C4-2B (cell line): ENCODE data around the gene ZSCAN12.

Source experiments
- ZFX ChIP-seq: fragments of 450-650 bp; IDR thresholded peaks from 2 replicates; pipeline ENCODE4 v1.6.1; 2017
- TF ChIP-seq, protein P1 (sequence below): fragments of 450-650 bp; conservative IDR thresholded peaks from 2 replicates; pipeline ENCODE4 v1.5.1; 2017; ENCODE audit warnings: mild to moderate bottlenecking

DNA sequence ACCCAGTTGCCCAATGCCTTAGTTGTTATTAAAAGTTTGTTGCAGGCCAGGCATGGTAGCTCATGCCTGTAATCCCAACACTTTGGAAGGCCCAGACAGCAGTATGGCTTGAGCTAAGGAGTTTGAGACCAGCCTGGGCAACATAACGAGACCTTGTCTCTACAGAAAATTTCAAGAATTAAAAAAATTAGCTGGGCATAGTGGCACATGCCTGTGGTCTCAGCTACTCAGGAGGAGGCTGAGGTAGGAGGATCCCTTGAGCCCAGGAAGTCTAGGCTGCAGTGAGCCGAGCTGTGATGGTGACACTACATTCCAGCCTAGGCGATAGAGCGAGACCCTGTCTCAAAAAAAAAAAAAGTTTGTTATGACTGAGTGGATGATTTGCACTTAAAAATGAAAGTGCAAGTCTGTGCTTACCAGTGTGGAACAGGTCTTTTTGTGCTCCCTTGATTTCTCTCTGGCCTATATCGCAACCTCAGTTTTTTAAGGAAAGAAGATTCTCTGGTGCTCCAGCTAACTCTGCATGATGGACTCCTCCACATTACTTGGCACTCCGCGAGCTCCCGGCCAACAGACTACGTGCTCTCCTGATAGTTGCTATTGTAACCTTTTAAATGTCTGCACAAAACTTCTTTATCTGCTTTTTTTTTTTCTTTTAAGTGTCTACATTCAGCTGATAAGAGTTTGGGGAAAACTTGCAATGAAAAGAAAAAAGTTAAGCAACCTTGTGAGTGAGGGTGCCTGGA is 27.7 kb downstream of the ZSCAN12 start:
- TF ChIP-seq, protein P1, sequence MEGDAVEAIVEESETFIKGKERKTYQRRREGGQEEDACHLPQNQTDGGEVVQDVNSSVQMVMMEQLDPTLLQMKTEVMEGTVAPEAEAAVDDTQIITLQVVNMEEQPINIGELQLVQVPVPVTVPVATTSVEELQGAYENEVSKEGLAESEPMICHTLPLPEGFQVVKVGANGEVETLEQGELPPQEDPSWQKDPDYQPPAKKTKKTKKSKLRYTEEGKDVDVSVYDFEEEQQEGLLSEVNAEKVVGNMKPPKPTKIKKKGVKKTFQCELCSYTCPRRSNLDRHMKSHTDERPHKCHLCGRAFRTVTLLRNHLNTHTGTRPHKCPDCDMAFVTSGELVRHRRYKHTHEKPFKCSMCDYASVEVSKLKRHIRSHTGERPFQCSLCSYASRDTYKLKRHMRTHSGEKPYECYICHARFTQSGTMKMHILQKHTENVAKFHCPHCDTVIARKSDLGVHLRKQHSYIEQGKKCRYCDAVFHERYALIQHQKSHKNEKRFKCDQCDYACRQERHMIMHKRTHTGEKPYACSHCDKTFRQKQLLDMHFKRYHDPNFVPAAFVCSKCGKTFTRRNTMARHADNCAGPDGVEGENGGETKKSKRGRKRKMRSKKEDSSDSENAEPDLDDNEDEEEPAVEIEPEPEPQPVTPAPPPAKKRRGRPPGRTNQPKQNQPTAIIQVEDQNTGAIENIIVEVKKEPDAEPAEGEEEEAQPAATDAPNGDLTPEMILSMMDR: no peak
- no peak for TF ChIP-seq ZFX
